GM19025 (cell line): ENCODE data around the gene SULT1C3.

Experiments
- ATAC-seq: cut with Tn5 transposase; IDR thresholded peaks from one replicate; pipeline ENCODE4 v1.9.1; 2021; ENCODE audit warnings: mild to moderate bottlenecking, low read depth, moderate library complexity; ENCODE audit not compliant: unreplicated experiment

SULT1C3 gene

DNA sequence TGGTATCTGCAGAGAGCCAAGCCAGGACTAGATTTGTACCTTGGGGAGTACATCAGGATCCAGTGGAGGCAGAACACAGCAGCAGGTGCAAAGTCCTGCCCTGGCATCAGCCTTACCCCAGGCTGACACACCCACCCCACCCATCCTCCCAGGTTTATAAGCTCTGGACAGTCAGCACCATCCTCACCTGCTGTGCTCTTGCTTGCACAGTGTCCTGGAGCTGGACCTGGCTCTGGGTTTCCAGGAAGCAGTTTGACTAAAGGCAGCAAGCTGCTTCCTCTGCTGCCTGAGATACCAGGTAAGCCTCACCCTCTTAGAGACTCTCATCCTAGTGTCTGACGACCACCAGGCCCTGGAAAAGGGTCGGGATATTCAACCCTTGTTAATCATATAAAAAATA, at the start of gene SULT1C3:
Gene SULT1C3 (plus strand): TSS at position 183 of the 400 bp plus-strand sequence. CDS start 7,227 bp downstream, outside the sequence.
- no peak for ATAC-seq

DNA sequence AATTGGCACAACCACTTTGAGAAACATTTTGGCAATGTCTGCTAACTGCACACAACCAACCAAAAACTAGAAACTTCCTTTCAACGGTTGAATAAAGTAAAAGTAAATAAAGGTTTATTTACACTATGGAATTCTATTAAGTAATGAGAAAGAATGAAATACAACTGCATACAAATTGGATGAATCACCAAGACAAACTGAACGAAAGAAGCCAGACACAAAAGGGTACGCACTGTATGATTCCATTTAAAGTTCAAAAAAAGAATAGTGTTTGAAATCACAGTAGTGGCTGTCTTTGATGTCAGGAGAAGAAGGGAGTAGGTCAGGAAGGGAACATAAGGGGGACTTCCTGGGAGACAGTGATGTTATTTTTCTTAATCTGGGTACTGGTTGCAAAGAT, 46.5 kb upstream of the SULT1C3 start:
- no peak for ATAC-seq

DNA sequence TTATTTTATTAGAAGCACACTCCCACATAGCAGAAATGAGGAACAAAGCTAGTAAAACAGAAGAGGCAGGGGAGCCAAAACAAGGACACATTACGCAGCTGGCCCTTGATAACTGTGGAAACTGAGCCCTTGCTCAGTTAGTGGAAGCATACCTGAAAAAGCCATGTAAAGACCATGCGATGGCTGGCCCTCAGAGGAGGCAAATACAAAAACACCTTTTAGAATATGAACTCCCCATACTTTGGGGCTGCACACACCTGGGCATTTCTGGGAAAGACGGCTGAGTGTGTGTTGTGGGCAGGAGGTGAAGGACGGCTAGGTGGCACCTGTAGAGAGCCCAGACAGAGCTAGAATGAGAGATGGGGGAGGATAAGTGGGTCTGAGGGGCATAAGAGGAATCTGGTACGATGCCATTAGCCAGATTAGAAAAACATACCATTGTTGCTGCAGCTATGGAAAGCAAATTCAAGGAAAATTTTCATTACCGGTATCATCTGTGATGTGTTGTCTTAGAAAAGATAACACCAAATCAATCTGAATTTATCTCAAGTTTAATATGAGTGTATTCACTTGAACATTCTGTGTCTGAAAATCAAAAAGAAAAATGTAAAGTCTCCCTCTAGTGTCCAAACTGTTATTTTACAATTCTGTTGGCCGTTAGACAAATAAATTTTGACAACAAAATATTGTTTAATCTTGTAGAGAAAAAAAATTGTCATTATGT, 45.2 kb upstream of the SULT1C3 start:
- ATAC-seq: no peak

GRCh38 chr2:108195133-108195439, 44.7 kb upstream of the SULT1C3 start:
- ATAC-seq: no peak

GRCh38 chr2:108199726-108200125, 40.0 kb upstream of the SULT1C3 start:
- ATAC-seq: no peak

- no peak for ATAC-seq
Observed at GRCh38 chr2:108200569-108200968, 39.2 kb upstream of the SULT1C3 start.

DNA sequence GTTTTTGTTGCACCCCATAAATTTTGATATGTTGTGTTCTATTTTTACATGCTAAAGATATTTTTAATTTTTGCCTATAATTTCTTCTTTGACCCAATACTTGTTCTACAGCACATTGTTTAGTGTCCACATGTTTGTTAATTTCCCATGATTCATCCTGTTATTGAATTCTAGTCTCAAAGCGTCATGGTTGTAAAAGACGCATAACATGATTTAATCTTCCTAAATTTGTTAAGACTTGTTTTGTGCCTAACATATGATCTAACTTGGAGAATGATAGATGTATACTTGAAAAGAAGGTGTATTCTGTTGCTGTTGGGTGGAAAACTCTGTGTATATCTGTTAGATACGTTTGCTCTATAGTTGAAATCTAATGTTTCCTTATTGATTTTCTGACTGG, 27.1 kb upstream of the SULT1C3 start:
- no peak for ATAC-seq

GRCh38 chr2:108215794-108216211, 24.0 kb upstream of the SULT1C3 start:
- ATAC-seq: no peak

DNA sequence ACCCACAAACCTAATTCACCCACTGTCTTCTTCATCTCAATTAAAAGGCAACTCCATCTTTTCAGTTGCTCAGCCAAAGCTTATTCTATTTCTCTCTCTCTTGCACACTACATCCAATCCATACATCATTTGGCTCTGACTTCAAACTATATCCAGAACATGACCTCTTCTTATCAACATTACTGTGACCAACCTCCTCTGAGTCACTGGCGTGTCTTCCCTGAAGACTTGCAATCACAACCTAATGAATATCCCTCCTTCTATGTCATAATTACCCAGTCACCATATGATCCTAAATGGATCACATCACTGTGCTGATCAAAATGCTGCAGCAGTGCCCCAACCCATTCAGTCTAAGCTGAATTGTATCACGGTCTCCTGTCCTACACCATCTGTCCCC, 22.6 kb upstream of the SULT1C3 start:
- no peak for ATAC-seq

- ATAC-seq: no peak
Observed at GRCh38 chr2:108219688-108220087, 20.1 kb upstream of the SULT1C3 start.

DNA sequence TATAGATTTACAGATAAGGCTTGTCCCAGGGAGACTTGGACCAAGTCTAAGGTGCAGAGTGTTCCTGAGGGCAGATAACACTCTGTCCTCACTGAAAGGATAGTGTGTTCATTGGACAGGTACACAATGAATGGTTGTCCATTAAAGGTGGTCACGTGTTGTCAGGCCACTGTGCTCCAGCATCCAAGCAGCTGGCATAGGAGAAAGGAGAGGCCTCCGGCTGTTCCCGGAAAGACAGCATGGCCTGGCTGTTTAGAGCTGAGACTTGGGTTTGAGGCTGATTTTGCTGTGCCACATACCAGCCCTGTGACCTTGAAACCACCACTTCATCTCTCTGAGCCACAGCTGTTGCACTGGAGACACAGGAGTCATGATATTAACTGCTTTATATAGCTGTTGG, 19.6 kb upstream of the SULT1C3 start:
- ATAC-seq: no peak

DNA sequence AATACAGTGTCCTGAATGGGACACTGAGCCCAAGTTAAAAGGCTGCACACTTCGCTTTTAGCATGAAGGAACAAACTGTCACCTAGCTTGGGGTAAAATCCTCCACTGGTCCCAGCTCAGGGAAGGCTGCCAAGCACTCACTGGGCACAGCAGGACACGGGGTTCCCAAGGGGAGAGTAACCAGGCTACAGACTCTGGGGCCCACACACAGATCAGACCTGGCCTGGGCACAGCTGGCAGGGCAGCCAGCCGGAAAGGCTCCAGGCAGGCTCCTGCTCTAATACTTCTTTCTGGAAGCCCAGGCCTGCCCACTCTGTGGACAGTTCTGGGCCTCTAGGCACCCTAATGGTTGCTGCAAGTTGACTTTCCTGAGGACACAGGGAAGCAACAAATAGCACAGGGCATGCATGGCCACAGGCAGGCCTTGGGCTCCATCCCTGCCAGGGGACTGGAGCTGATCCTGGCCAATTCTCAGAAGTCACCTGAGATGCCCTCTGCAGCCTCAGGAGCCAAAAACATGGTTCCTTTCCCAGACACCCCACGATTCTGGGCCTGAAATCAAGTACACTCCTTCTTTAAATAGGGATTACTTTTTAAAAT, 18.7 kb upstream of the SULT1C3 start:
- ATAC-seq: no peak

- ATAC-seq: no peak
Observed at GRCh38 chr2:108222261-108222660, 17.5 kb upstream of the SULT1C3 start.

DNA sequence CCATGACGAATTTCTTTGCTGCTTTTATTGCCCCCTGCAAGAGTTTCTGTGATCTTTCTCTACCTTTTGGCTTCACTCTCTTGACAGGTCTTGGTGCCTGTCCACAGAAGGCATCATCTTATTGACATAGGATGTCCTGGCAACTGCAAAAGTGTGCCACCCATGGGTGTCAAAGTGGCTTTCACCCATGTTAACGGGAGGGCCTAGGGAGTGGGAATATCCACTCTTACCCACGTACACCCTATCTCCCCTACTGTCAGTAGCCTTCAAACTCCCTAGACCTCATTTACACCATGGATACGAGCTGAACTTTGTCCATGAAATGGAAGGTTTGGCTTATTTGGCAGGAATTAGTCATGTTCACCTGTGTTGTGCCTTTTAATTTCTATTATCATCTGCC, 16.2 kb upstream of the SULT1C3 start:
- no peak for ATAC-seq

GRCh38 chr2:108224022-108224421, 15.7 kb upstream of the SULT1C3 start:
- no peak for ATAC-seq

- no peak for ATAC-seq
Observed at GRCh38 chr2:108226564-108226963, 13.2 kb upstream of the SULT1C3 start.

- ATAC-seq: no peak
Observed at GRCh38 chr2:108228006-108228405, 11.8 kb upstream of the SULT1C3 start.

DNA sequence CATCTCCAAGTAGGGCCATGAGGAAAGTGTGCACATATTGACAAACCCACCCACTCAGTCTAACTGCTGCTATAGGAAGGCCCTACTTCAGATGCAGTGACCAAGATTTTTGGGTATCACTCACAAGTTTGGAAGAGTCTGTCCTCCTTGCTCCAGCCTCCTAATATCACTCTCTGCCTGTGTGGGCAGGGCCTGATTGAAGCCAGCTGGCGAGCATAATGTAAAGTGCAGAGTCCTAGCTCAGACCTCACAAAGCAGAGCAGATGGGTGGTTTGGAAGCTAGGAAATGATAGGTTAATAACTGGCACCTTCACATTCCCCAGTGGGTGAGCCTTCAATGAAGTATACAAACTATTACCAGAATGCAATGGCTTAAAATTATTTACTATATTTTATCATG, 11.2 kb upstream of the SULT1C3 start:
- no peak for ATAC-seq

- no peak for ATAC-seq
Observed at GRCh38 chr2:108229875-108230274, 9.9 kb upstream of the SULT1C3 start.

DNA sequence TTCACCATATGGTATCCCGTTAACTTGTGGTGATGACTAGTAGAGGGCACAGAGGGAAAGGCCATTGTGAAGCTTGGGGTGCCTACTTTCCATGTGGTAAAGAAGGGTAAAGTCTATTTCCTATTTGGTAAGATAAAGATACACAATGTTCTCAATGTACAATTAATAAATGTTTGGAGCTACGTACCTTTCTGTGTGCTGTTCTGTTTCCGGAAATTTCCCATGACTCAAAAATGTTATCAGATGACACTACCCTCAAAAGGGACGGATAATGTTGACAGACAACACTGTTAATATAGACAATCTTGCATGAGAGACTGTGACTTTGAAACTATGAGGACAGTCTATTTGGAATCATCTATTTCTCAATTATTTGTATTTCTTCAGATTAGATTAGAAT, 4.2 kb upstream of the SULT1C3 start:
- no peak for ATAC-seq

- ATAC-seq: no peak
Observed at GRCh38 chr2:108236676-108237335, 3.0 kb upstream of the SULT1C3 start.

GRCh38 chr2:108240966-108241365, 1.2 kb downstream of the SULT1C3 start:
- no peak for ATAC-seq
